Stimulated activated CD8-positive, alpha-beta memory T cell treated with anti-CD3 and anti-CD28 coated beads, Interleukin-2, amount 100 ng/mL, for 48 hours (primary cell): ENCODE data around the gene OR52K2.
"Not testable (repeated sequence)": the region's sequence is repeated elsewhere in the genome, so short reads cannot be mapped to it uniquely, and the experiment has no call there.

Experiments
- DNase-seq, 2 donors: peaks; one replicate each; pipeline ENCODE4 v3.0.0-alpha.2; 2020; ENCODE audit warnings: low read depth in 2 of 2

The OR52K2 gene

GRCh38 chr11:4448995-4449394, at the start of gene OR52K2:
Gene OR52K2, plus strand, starts transcription at chr11:4449295. Its CDS starts 45 bp downstream, at chr11:4449340.
- no peak for DNase-seq

- not testable (repeated sequence) for DNase-seq
Measured at GRCh38 chr11:4406206-4406605, 42.9 kb upstream of the OR52K2 start.

GRCh38 chr11:4416306-4416705, 32.8 kb upstream of the OR52K2 start:
- no peak for DNase-seq

GRCh38 chr11:4416816-4417215, 32.3 kb upstream of the OR52K2 start:
- no peak for DNase-seq

GRCh38 chr11:4418403-4418802, 30.7 kb upstream of the OR52K2 start:
- no peak for DNase-seq

- DNase-seq: no peak
Measured at GRCh38 chr11:4430051-4430450, 19.0 kb upstream of the OR52K2 start.

- no peak for DNase-seq
Measured at GRCh38 chr11:4433856-4434255, 15.2 kb upstream of the OR52K2 start.

GRCh38 chr11:4436411-4436810, 12.7 kb upstream of the OR52K2 start:
- no peak for DNase-seq

- DNase-seq: no peak
Measured at GRCh38 chr11:4441515-4441914, 7.6 kb upstream of the OR52K2 start.

GRCh38 chr11:4443232-4443891, 5.7 kb upstream of the OR52K2 start:
- no peak for DNase-seq

GRCh38 chr11:4453118-4453517, 4.0 kb downstream of the OR52K2 start:
- DNase-seq: no peak

GRCh38 chr11:4454021-4454420, 4.9 kb downstream of the OR52K2 start:
- no peak for DNase-seq

- DNase-seq: no peak
Measured at GRCh38 chr11:4455419-4455818, 6.3 kb downstream of the OR52K2 start.

- no peak for DNase-seq
Measured at GRCh38 chr11:4459500-4459899, 10.4 kb downstream of the OR52K2 start.

- DNase-seq: no peak
Measured at GRCh38 chr11:4460151-4460550, 11.1 kb downstream of the OR52K2 start.

GRCh38 chr11:4464216-4465159, 15.4 kb downstream of the OR52K2 start:
- DNase-seq: no peak

- DNase-seq: no peak
Measured at GRCh38 chr11:4465407-4465806, 16.3 kb downstream of the OR52K2 start.

GRCh38 chr11:4466131-4466870, 17.2 kb downstream of the OR52K2 start:
- no peak for DNase-seq

- no peak for DNase-seq
Measured at GRCh38 chr11:4466871-4467442, 17.9 kb downstream of the OR52K2 start.

- DNase-seq: no peak
Measured at GRCh38 chr11:4467811-4468606, 18.9 kb downstream of the OR52K2 start.

GRCh38 chr11:4479644-4480043, 30.5 kb downstream of the OR52K2 start:
- DNase-seq: no peak
